Stomach (tissue), 9 donors: Measurements from ENCODE around the gene APELA. TPM values are rescaled to one million over a fixed set of nuclear protein-coding genes. Genes with fewer than 3 reads are reported as not detected.

Source experiments
- DNase-seq, 2 donors: peaks; one replicate each; pipeline versions ENCODE4 v3.0.0 to v3.0.0-alpha.2; 2013 to 2019
- H3K27ac ChIP-seq, 5 donors: fragments of 200-600 bp in 4 of 5; sonication (generic) in 4 of 5; one replicate each; pipeline ENCODE4 v1.5.1; 2013 to 2019; ENCODE audit warnings: mild to moderate bottlenecking in 1 of 5, moderate library complexity in 1 of 5
- H3K27me3 ChIP-seq, 3 donors: fragments of 200-600 bp; sonication (generic); one replicate each; pipeline ENCODE4 v1.5.1; 2017 to 2019; ENCODE audit warnings: mixed run types in 1 of 3
- H3K36me3 ChIP-seq, 4 donors: fragments of 200-600 bp; sonication (generic); 1 replicate in 3 of 4; 2 replicates in 1 of 4; pipeline ENCODE4 v1.5.1; 2016 to 2019
- H3K4me1 ChIP-seq, 4 donors: fragments of 200-600 bp; sonication (generic); one replicate each; pipeline ENCODE4 v1.5.1; 2016 to 2019
- H3K4me3 ChIP-seq, 4 donors: fragments of 200-600 bp; sonication (generic) in 3 of 4; one replicate each; pipeline ENCODE4 v1.5.1; 2016 to 2019; ENCODE audit warnings: mild to moderate bottlenecking in 1 of 4
- H3K9me3 ChIP-seq, 4 donors: fragments of 200-600 bp; sonication (generic); one replicate each; pipeline ENCODE4 v1.5.1; 2016 to 2019
- CTCF ChIP-seq, 7 experiments: fragments of 450-650 bp in 4 of 7; fragments of 200-600 bp in 3 of 7; sonication (generic) in 3 of 7; IDR thresholded peaks; one replicate each; pipeline ENCODE4 v1.5.1; 2016 to 2019; ENCODE audit warnings: antibody characterized with exemption in 7 of 7, control low read depth in 2 of 7, mild to moderate bottlenecking in 1 of 7
- EP300 ChIP-seq: sonication (generic); formaldehyde crosslinking; IDR thresholded peaks from one replicate; pipeline ENCODE4 v1.6.1; 2017; ENCODE audit warnings: antibody characterized with exemption
- POLR2A ChIP-seq, 4 donors: fragments of 450-650 bp; IDR thresholded peaks; one replicate each; pipeline ENCODE4 v1.6.1; 2016; ENCODE audit warnings: antibody characterized with exemption in 4 of 4, control low read depth in 2 of 4, mild to moderate bottlenecking in 1 of 4, moderate library complexity in 1 of 4
- POLR2AphosphoS5 ChIP-seq, 3 donors: sonication (generic); formaldehyde crosslinking; IDR thresholded peaks; one replicate each; pipeline ENCODE4 v1.6.1; 2016; ENCODE audit warnings: antibody characterized with exemption in 3 of 3
- WGBS, 5 donors: extraction: QIAGEN DNeasy Blood & Tissue Kit in 3 of 5; methylation state at CpG; one replicate each; pipeline versions ENCODE4 v1.1.5 to v1.1.7; 2013 to 2018; 5-methylcytosine and 5-hydroxymethylcytosine counted together
- intact Hi-C: fragments of 100-400 bp; cut with DNase I; formaldehyde crosslinking; loops from one replicate; pipeline ENCODE4 v1.15.1; 2023; ENCODE audit warnings: low total_unique reads
- polyA plus RNA-seq, 3 donors: library from polyadenylated mRNA; stranded (reverse); fragments of 200-250 nt; gene quantifications; one replicate each; pipeline ENCODE4 v1.2.3, GENCODE V29; 2013
- total RNA-seq, 5 donors: library from RNA; depleted of rRNA; stranded (reverse); fragments of >200 nt; gene quantifications; one replicate each; pipeline versions ENCODE4 v1.1.0 to v1.2.3, GENCODE V29; 2014 to 2016
- donor health status: healthy with polysubstance abuse.
- donor health status: Bipolar disorder and iron deficiency.
- donor health status: healthy.

APELA gene
- total and polyA plus RNA-seq, 8 donors: 0.13 to 0.18 TPM; not detected in 6

DNA sequence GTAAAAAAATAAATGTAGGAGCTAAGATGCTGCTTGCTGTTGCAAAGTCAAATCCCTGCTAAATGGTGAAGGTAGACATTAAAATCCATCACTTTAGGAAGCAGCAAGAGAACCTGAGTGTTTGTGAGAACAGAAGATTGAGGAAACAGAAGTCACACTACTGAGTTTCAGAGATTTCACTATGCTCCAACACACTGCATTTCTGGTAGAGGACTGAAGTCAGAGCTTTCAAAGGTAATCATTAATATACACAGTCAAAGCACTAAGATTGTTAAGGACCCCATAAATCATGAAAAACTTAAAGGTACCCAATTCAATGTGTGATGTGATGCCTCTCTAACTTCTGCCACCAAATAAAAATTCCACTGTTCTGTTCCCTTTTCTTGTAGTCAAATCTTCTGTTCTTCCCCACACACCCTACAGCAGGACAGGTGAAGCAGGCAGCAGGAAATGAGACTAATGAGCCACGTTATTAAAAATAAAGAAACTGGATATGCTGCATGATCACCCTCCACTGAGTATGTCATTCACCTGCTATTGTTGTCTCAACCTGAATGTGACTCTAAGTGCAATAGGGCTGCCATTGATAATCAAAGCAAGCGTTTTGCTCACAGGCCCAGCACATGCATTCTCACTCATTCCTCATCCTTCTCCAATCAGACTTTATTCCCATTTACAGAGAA is 28.9 kb upstream of the APELA start:
- no peaks in the 10 kb centered on the region for H3K9me3 ChIP-seq
- no peaks in the 10 kb centered on the region for H3K4me1 ChIP-seq
- intact Hi-C loops: no loop called here
- TF ChIP-seq POLR2A (IDR thresholded peaks at IDR 0.05) (no peak), POLR2AphosphoS5 (IDR thresholded peaks at IDR 0.05) (no peak), CTCF (IDR thresholded peaks at IDR 0.05) (no peak), EP300 (no peak)
- H3K27ac ChIP-seq: no peak overlapping the region
- no peak for DNase-seq
- no peaks in the 10 kb centered on the region for H3K27me3 ChIP-seq
- WGBS, 5 donors: 41 to 72% (median 64%) methylated on average over 2 of the region's 2 CpGs
- H3K36me3 ChIP-seq: no peaks in the 10 kb centered on the region
- no peak overlapping the region for H3K4me3 ChIP-seq

GRCh38 chr4:164856396-164856795 is 20.6 kb upstream of the APELA start:
- DNase-seq: no peak
- 68 to 95% (median 91%) methylated on average over 1 of the region's 1 CpG for WGBS, 5 donors
- no peak overlapping the region for H3K4me3 ChIP-seq
- intact Hi-C loops: no loop called here
- no peak overlapping the region for H3K27ac ChIP-seq
- no peaks in the 10 kb centered on the region for H3K4me1 ChIP-seq
- H3K9me3 ChIP-seq: no peaks in the 10 kb centered on the region
- no peaks in the 10 kb centered on the region for H3K36me3 ChIP-seq
- TF ChIP-seq EP300 (no peak), POLR2AphosphoS5 (IDR thresholded peaks at IDR 0.05) (no peak), POLR2A (IDR thresholded peaks at IDR 0.05) (no peak), CTCF (IDR thresholded peaks at IDR 0.05) (no peak)
- H3K27me3 ChIP-seq: no peaks in the 10 kb centered on the region

DNA sequence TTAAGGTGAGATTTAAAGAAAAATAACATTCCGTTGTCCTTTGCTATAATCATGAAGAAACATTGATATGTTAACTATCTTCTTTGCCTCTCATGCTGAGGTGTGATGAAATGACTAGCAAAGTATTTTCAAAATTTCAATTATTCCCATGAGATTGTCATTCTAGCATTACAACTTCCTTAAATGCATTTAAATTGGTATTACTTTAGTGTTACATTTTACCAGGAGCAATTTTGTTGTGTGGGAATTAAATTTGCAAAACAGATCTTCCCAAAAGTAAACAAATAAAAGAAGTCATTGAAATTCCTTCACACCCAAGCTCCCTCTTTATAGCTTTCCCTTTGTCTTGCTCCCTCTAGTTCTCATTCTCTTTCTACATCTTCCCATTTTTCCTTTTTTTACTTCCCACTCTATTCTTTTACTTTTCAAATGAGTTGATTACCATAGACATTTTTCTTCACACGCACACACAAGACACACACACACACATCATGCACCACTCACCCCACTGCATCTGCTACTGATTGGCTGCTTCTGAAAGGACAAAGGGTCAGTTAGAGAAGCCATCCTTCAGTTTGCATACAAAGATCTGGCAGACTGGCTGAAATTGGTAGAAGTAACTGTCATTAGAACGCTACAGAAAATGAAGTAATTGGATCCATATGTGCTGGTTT is 10.0 kb upstream of the APELA start:
- Histone ChIP-seq H3K27ac (no peak overlapping the region), H3K36me3 (no peaks in the 10 kb centered on the region), H3K9me3 (no peaks in the 10 kb centered on the region), H3K27me3 (no peaks in the 10 kb centered on the region), H3K4me3 (no peak overlapping the region), H3K4me1 (no peaks in the 10 kb centered on the region)
- intact Hi-C loops: no loop called here
- TF ChIP-seq POLR2A (IDR thresholded peaks at IDR 0.05) (no peak), EP300 (no peak), CTCF (IDR thresholded peaks at IDR 0.05) (no peak), POLR2AphosphoS5 (IDR thresholded peaks at IDR 0.05) (no peak)
- peak in 1 of 2 donors; percentile 6 for DNase-seq
- WGBS, 5 donors: 15 to 34% (median 18%) methylated on average over 3 of the region's 3 CpGs

DNA sequence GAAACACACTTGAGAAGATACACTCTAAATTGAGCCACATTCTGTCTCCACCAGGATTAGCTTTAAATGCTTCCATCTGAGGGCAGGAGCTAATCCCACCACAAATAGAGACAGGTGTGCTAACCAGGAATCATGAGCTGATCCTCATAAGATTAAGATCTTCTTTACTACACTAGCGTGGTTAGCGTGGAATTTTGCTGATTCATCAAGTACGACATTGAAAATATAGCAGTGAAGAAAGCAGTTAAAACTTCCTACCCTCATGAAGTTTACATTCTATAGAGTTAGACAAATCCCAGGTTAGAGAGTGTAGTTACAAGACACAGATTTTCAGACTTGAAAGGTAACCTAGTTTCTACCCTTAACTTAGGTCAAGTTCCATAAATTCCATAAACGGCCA is 5.3 kb upstream of the APELA start:
- TF ChIP-seq CTCF (IDR thresholded peaks at IDR 0.05) (no peak), POLR2A (IDR thresholded peaks at IDR 0.05) (no peak), EP300 (no peak), POLR2AphosphoS5 (IDR thresholded peaks at IDR 0.05) (no peak)
- H3K9me3 ChIP-seq: no peaks in the 10 kb centered on the region
- no peaks in the 10 kb centered on the region for H3K4me1 ChIP-seq
- no peaks in the 10 kb centered on the region for H3K36me3 ChIP-seq
- no peak for DNase-seq
- no peak overlapping the region for H3K4me3 ChIP-seq
- intact Hi-C loops: no loop called here
- 84 to 97% (median 92%) methylated on average over 4 of the region's 4 CpGs for WGBS, 5 donors
- H3K27ac ChIP-seq: no peak overlapping the region
- H3K27me3 ChIP-seq: no peaks in the 10 kb centered on the region
